Neural progenitor cell (in vitro differentiated cells): ENCODE measurements around the gene CCDC85C. TPM values are rescaled to one million over a fixed set of nuclear protein-coding genes. Genes with fewer than 3 reads are reported as not detected.

ENCODE experiments used
- DNase-seq: peaks from one replicate; pipeline ENCODE4 v3.0.0-alpha.2; 2016; ENCODE audit warnings: low spot score
- H2AFZ ChIP-seq: fragments of 200-600 bp; sonication (generic); replicated peaks from 2 replicates; pipeline ENCODE4 v1.6.1; 2016; ENCODE audit warnings: antibody characterized with exemption
- H3F3A ChIP-seq: fragments of 200-600 bp; sonication (generic); 2 replicates; pipeline ENCODE4 v1.6.1; 2016; ENCODE audit warnings: antibody characterized with exemption, low read depth
- H3K27ac ChIP-seq: fragments of 200-600 bp; sonication (generic); 2 replicates; pipeline ENCODE4 v1.5.1; 2016; ENCODE audit warnings: mild to moderate bottlenecking
- H3K27me3 ChIP-seq: fragments of 200-600 bp; sonication (generic); 2 replicates; pipeline ENCODE4 v1.6.1; 2016; ENCODE audit warnings: mild to moderate bottlenecking, moderate library complexity
- H3K36me3 ChIP-seq: fragments of 200-600 bp; sonication (generic); 2 replicates; pipeline ENCODE4 v1.5.1; 2016
- H3K4me1 ChIP-seq: fragments of 200-600 bp; sonication (generic); 2 replicates; pipeline ENCODE4 v1.6.1; 2016; ENCODE audit warnings: mixed run types
- H3K4me2 ChIP-seq: fragments of 200-600 bp; sonication (generic); 2 replicates; pipeline ENCODE4 v1.6.1; 2016
- H3K4me3 ChIP-seq: fragments of 200-600 bp; sonication (generic); 2 replicates; pipeline ENCODE4 v1.5.1; 2016
- H3K79me2 ChIP-seq: fragments of 200-600 bp; sonication (generic); 2 replicates; pipeline ENCODE4 v1.6.1; 2016; ENCODE audit warnings: low read depth
- H3K9ac ChIP-seq: fragments of 200-600 bp; sonication (generic); 2 replicates; pipeline ENCODE4 v1.6.1; 2016
- H3K9me3 ChIP-seq: fragments of 200-600 bp; sonication (generic); 2 replicates; pipeline ENCODE4 v1.5.1; 2016; ENCODE audit warnings: low read depth
- H4K20me1 ChIP-seq: fragments of 200-600 bp; sonication (generic); 2 replicates; pipeline ENCODE4 v1.6.1; 2016; ENCODE audit warnings: low read depth
- H3K27ac Mint-ChIP-seq: 3 replicates; pipeline ENCODE4 v1.8.0; 2021; ENCODE audit warnings: mixed read lengths
- H3K27me3 Mint-ChIP-seq: 2 replicates; pipeline ENCODE4 v1.8.0; 2022; ENCODE audit warnings: low read depth, mild to moderate bottlenecking, inconsistent platforms, moderate library complexity, mixed read lengths; ENCODE audit not compliant: insufficient read depth
- H3K36me3 Mint-ChIP-seq: 3 replicates; pipeline ENCODE4 v1.8.0; 2021; ENCODE audit warnings: mixed read lengths
- H3K4me1 Mint-ChIP-seq: 3 replicates; pipeline ENCODE4 v1.8.0; 2021; ENCODE audit warnings: mixed read lengths
- H3K4me3 Mint-ChIP-seq: 3 replicates; pipeline ENCODE4 v1.8.0; 2021; ENCODE audit warnings: mild to moderate bottlenecking, moderate library complexity, mixed read lengths
- H3K9me3 Mint-ChIP-seq: 3 replicates; pipeline ENCODE4 v1.8.0; 2020; ENCODE audit warnings: mixed read lengths
- CTCF ChIP-seq: fragments of 200-600 bp; sonication (generic); IDR thresholded peaks from 2 replicates; pipeline ENCODE4 v1.5.1; 2017; ENCODE audit warnings: antibody characterized with exemption, mild to moderate bottlenecking
- EZH2 ChIP-seq: fragments of 200-600 bp; sonication (generic); IDR thresholded peaks from 2 replicates; pipeline ENCODE4 v1.6.1; 2017; ENCODE audit warnings: antibody characterized with exemption, mild to moderate bottlenecking, moderate library complexity
- EZH2phosphoT487 ChIP-seq: fragments of 200-600 bp; sonication (generic); IDR thresholded peaks from 2 replicates; pipeline ENCODE4 v1.6.1; 2017; ENCODE audit warnings: antibody characterized with exemption
- total RNA-seq: library from RNA; depleted of rRNA; stranded (reverse); fragments of >200 nt; gene quantifications from 2 replicates; pipeline ENCODE4 v1.2.3, GENCODE V29; 2015; ENCODE audit warnings: low replicate concordance

CCDC85C gene
- total RNA-seq, 1 donor from 2014 or later: 19.0 TPM

GRCh38 chr14:99600232-99600888 is 3.6 kb downstream of the CCDC85C start:
- Histone ChIP-seq H3K27me3 (peaks cover 25% of the 10 kb centered on the region), H2AFZ (no peak overlapping the region), H3K79me2 (peaks cover 84% of the 10 kb centered on the region), H3K27ac (no peak overlapping the region), H3K4me3 (no peak overlapping the region), H3K4me2 (no peak overlapping the region), H3K9me3 (no peaks in the 10 kb centered on the region), H3K9ac (no peak overlapping the region), H3F3A (peaks cover 40% of the 10 kb centered on the region), H3K36me3 (no peaks in the 10 kb centered on the region), H4K20me1 (peaks cover 81% of the 10 kb centered on the region), H3K4me1 (peaks cover 42% of the 10 kb centered on the region)
- H3K27me3 Mint-ChIP-seq: peaks cover 11% of the 10 kb centered on the region
- no peak overlapping the region for H3K27ac Mint-ChIP-seq
- H3K4me3 Mint-ChIP-seq: peak overlapping the region; percentile 38
- TF ChIP-seq CTCF (no peak), EZH2 (no peak), EZH2phosphoT487 (no peak)
- no peaks in the 10 kb centered on the region for H3K9me3 Mint-ChIP-seq
- peaks cover 54% of the 10 kb centered on the region for H3K4me1 Mint-ChIP-seq
- H3K36me3 Mint-ChIP-seq: no peaks in the 10 kb centered on the region
- no peak for DNase-seq

GRCh38 chr14:99599393-99599792 is 4.6 kb downstream of the CCDC85C start:
- H3K79me2 ChIP-seq: peaks cover 93% of the 10 kb centered on the region
- H3F3A ChIP-seq: peaks cover 33% of the 10 kb centered on the region
- H3K27ac Mint-ChIP-seq: no peak overlapping the region

GRCh38 chr14:99598774-99599173 is 5.2 kb downstream of the CCDC85C start:
- Histone ChIP-seq H3K4me2 (peak overlapping the region; percentile 47), H3K27me3 (peaks cover 25% of the 10 kb centered on the region), H2AFZ (no peak overlapping the region), H3K27ac (no peak overlapping the region), H3F3A (peaks cover 37% of the 10 kb centered on the region), H3K4me3 (peak overlapping the region; percentile 14), H3K9me3 (no peaks in the 10 kb centered on the region), H3K79me2 (peaks cover 99% of the 10 kb centered on the region), H3K9ac (no peak overlapping the region), H3K36me3 (no peaks in the 10 kb centered on the region), H4K20me1 (peaks cover 97% of the 10 kb centered on the region), H3K4me1 (peaks cover 41% of the 10 kb centered on the region)
- DNase-seq: peak; percentile 87
- H3K27ac Mint-ChIP-seq: peak overlapping the region; percentile 57
- no peaks in the 10 kb centered on the region for H3K36me3 Mint-ChIP-seq
- peak overlapping the region; percentile 59 for H3K4me3 Mint-ChIP-seq
- H3K27me3 Mint-ChIP-seq: peaks cover 11% of the 10 kb centered on the region
- H3K9me3 Mint-ChIP-seq: no peaks in the 10 kb centered on the region
- TF ChIP-seq EZH2phosphoT487 (no peak), EZH2 (no peak), CTCF (no peak)
- peaks cover 53% of the 10 kb centered on the region for H3K4me1 Mint-ChIP-seq

More at GRCh38 chr14:99599393-99599792, 4.6 kb downstream of the CCDC85C start:
- Histone ChIP-seq H3K4me2 (peak overlapping the region; percentile 47), H3K4me3 (peak overlapping the region; percentile 14), H3K9ac (no peak overlapping the region), H3K4me1 (peaks cover 41% of the 10 kb centered on the region), H3K27me3 (peaks cover 25% of the 10 kb centered on the region), H4K20me1 (peaks cover 91% of the 10 kb centered on the region), H2AFZ (no peak overlapping the region), H3K36me3 (no peaks in the 10 kb centered on the region), H3K9me3 (no peaks in the 10 kb centered on the region), H3K27ac (no peak overlapping the region)
- H3K9me3 Mint-ChIP-seq: no peaks in the 10 kb centered on the region
- no peaks in the 10 kb centered on the region for H3K36me3 Mint-ChIP-seq
- peak overlapping the region; percentile 59 for H3K4me3 Mint-ChIP-seq
- peaks cover 53% of the 10 kb centered on the region for H3K4me1 Mint-ChIP-seq
- H3K27me3 Mint-ChIP-seq: peaks cover 11% of the 10 kb centered on the region
- TF ChIP-seq EZH2phosphoT487: no peak
- no peak for TF ChIP-seq EZH2
- no peak for TF ChIP-seq CTCF
- DNase-seq: no peak
